DMS114 treated with DMSO at 0.1 percent for 48 hours (cell line): ENCODE data around the gene AGAP1.

Experiments
- DNase-seq: peaks from one replicate; lab custom pipeline; 2025; ENCODE audit not compliant: unreplicated experiment; lab: John Stamatoyannopoulos, UW

Gene AGAP1

GRCh38 chr2:235606004-235606715 lies 112.3 kb downstream of the AGAP1 start:
- DNase-seq = no peak

GRCh38 chr2:235607546-235608199 lies 113.8 kb downstream of the AGAP1 start:
- no peak for DNase-seq

GRCh38 chr2:235608200-235608887 lies 114.5 kb downstream of the AGAP1 start:
- no peak for DNase-seq

GRCh38 chr2:235609321-235609720 lies 115.5 kb downstream of the AGAP1 start:
- DNase-seq = no peak

- no peak for DNase-seq
Measured at GRCh38 chr2:235609746-235610145, 115.9 kb downstream of the AGAP1 start.

- DNase-seq = no peak
Measured at GRCh38 chr2:235610696-235611257, 116.9 kb downstream of the AGAP1 start.

- DNase-seq = no peak
Measured at GRCh38 chr2:235611349-235611748, 117.5 kb downstream of the AGAP1 start.

GRCh38 chr2:235611756-235612155 lies 117.9 kb downstream of the AGAP1 start:
- no peak for DNase-seq

GRCh38 chr2:235612181-235612950 lies 118.5 kb downstream of the AGAP1 start:
- no peak for DNase-seq

GRCh38 chr2:235613649-235614048 lies 119.8 kb downstream of the AGAP1 start:
- no peak for DNase-seq

GRCh38 chr2:235614176-235614860 lies 120.5 kb downstream of the AGAP1 start:
- DNase-seq = no peak

- DNase-seq = no peak
Measured at GRCh38 chr2:235614900-235615712, 121.3 kb downstream of the AGAP1 start.

GRCh38 chr2:235616885-235617284 lies 123.0 kb downstream of the AGAP1 start:
- no peak for DNase-seq

GRCh38 chr2:235618039-235618438 lies 124.2 kb downstream of the AGAP1 start:
- no peak for DNase-seq

GRCh38 chr2:235619544-235619943 lies 125.7 kb downstream of the AGAP1 start:
- DNase-seq = no peak

- DNase-seq = no peak
Measured at GRCh38 chr2:235621736-235622135, 127.9 kb downstream of the AGAP1 start.

- DNase-seq = no peak
Measured at GRCh38 chr2:235623111-235623510, 129.3 kb downstream of the AGAP1 start.

GRCh38 chr2:235623752-235624151 lies 129.9 kb downstream of the AGAP1 start:
- no peak for DNase-seq

- DNase-seq = no peak
Measured at GRCh38 chr2:235626658-235627057, 132.8 kb downstream of the AGAP1 start.

- no peak for DNase-seq
Measured at GRCh38 chr2:235627682-235628081, 133.8 kb downstream of the AGAP1 start.
